SKM-1 treated with dmso at 0.1 percent for 144 hours (cell line): ENCODE data around the gene OIT3.
"Not testable (repeated sequence)": the region's sequence is repeated elsewhere in the genome, so short reads cannot be mapped to it uniquely, and the experiment has no call there.

Experiments used
- DNase-seq: peaks from one replicate; lab custom pipeline; 2025; ENCODE audit not compliant: unreplicated experiment; lab: John Stamatoyannopoulos, UW

OIT3 gene

GRCh38 chr10:72899545-72899944 lies 6.0 kb downstream of the OIT3 start:
- no peak for DNase-seq

DNA sequence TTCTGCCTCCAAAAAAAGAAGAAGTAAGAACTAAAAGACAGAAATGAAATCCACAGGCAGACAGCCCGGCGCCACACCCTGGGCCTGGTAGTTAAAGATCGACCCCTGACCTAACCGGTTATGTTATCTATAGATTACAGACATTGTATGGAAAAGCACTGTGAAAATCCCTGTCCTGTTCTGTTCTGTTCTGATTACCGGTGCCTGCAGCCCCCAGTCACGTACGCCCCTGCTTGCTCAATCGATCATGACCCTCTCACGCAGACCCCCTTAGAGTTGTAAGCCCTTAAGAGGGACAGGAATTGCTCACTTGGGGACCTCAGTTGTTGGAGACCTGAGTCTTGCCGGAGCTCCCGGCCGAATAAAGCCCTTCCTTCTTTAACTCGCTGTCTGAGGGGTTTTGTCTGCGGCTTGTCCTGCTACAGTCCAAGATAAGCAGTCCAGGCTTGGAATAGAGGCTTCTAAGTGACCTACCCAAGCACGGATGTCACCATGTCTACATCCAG lies 10.5 kb downstream of the OIT3 start:
- DNase-seq: not testable (repeated sequence)

DNA sequence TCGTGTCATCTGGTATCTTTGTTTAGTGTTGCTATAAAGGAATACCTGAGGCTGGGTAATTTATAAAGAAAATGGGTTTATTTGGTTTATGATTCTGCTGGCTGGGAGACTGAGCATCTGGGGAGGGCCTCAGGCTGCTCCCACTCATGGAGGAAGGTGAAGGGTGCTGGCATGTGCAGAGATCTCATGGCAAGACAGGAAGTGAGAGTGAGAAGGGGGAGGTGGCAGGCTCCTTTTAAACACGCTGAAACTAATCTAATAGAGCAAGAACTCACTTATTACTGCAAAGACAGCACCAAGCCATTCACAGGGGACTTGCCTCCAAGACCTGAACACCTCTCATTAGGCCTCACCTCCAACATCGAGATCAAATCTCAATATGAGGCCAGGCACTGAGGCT lies 11.3 kb downstream of the OIT3 start:
- no peak for DNase-seq

GRCh38 chr10:72906446-72906845 lies 12.9 kb downstream of the OIT3 start:
- no peak for DNase-seq

GRCh38 chr10:72910705-72911104 lies 17.2 kb downstream of the OIT3 start:
- DNase-seq: no peak

- DNase-seq: no peak
Measured at GRCh38 chr10:72911758-72912157, 18.2 kb downstream of the OIT3 start.

DNA sequence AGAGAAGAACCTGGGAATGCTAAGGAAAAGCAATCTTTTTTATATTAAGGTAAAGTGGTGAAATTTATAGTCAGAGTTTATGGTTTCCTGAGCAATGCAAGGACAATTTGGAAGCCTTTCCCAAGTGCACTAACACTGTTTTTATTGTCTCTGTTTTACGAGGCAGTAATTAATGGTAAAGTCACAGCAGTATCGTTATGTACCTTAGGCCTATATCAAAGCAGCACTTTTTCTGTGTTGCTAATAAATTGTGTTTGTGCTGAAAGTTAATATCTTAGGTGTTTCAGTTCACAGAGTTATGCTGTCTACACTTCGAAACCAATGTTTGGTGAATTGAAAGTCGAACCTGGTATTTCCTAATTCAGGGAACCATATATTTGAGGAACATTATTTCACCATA lies 19.2 kb downstream of the OIT3 start:
- no peak for DNase-seq

- DNase-seq: no peak
Measured at GRCh38 chr10:72913287-72913686, 19.7 kb downstream of the OIT3 start.

- DNase-seq: not testable (repeated sequence)
Measured at GRCh38 chr10:72917201-72917600, 23.7 kb downstream of the OIT3 start.

DNA sequence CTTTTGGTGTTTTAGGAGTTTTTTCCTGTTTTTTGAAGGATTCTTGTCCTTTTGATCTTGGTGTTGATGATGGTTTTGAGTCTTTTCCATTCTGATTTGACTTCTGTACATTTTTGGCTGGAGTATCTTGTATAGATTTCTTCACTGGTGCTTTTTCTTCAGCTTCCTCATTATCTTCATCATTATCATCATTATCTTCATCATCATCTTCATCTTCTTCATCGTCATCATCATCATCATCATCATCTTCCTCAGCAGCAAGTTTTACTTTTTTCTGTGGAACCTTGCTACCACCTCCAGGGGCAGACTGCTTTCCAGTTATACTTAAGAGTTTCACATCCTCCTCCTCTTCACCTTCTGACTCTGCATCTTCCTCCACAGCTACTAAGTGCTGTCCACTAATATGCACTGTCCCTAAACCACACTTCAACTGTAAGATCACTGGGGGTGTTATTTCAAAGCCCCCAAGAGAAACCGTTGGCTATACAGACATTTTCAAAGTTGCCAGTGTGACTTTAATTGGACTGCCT lies 24.3 kb downstream of the OIT3 start:
- DNase-seq: not testable (repeated sequence)

GRCh38 chr10:72918352-72918751 lies 24.8 kb downstream of the OIT3 start:
- DNase-seq: no peak

GRCh38 chr10:72921147-72921683 lies 27.7 kb downstream of the OIT3 start:
- not testable (repeated sequence) for DNase-seq

GRCh38 chr10:72924351-72924750 lies 30.8 kb downstream of the OIT3 start:
- no peak for DNase-seq

DNA sequence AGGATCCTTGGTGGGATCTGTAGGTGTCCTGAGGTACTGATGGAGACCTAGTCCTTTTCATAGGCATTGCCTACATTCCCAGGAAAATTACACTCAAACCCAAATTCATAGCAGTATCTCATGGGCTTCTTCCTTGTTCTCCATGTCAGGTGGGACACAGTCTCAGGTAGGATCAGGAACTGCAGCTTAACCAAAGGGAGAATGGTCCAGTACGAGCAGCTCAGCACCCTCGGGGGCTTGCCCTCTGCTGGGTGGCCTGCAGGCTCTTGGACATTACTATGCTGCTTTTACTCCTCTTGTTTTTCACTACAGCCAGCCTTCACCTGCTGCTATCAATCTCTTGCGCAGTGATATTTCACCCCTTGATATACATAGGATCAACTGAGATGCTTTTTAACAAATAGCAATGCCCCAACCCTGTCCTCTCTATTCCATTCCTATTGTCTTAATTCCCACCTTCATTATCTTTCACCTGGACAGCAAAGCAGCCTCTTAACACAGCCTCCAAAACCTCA lies 32.5 kb downstream of the OIT3 start:
- DNase-seq: no peak

- DNase-seq: no peak
Measured at GRCh38 chr10:72927485-72927884, 33.9 kb downstream of the OIT3 start.

DNA sequence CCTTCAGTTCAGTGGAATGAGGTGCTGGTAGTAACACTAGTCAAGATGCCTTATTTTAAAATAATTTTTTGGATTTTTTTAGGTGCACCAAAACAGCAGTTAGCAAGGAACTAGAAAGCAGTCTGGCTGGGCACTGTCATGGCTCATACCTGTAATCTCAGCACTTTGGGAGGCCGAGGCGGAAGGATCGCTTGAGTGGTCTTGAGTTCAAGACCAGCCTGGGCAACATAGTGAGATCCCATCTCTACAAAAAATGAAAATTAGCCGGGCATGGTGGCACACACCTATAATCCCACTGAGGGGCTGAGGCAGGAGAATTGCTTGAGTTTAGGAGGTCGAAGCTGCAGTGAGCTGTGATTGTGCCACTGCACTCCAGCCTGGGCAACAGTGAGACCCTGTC lies 35.3 kb downstream of the OIT3 start:
- DNase-seq: no peak

- DNase-seq: no peak
Measured at GRCh38 chr10:72930276-72930675, 36.7 kb downstream of the OIT3 start.

- no peak for DNase-seq
Measured at GRCh38 chr10:72932259-72933015, 38.9 kb downstream of the OIT3 start.

DNA sequence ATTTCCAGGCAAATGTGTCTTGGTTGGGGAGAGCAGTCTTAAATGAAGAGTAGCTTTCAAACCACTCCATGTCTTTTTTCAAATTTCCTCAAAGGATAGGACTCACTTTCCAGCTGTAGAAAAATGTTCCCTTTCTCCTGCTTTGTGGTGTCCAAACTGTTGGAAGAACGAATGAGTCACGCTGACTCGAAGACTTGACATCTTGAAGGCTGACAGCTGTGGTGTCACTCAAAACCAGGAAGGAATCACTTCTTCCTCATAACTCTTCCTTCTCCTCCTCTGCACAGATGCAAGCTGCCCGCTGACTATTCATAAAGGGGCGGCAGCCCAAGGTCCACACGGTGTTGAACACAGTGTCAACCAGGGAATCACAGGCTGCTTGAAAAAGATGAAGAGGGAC lies 41.8 kb downstream of the OIT3 start:
- DNase-seq: no peak

GRCh38 chr10:72943498-72944234 lies 50.1 kb downstream of the OIT3 start:
- no peak for DNase-seq

DNA sequence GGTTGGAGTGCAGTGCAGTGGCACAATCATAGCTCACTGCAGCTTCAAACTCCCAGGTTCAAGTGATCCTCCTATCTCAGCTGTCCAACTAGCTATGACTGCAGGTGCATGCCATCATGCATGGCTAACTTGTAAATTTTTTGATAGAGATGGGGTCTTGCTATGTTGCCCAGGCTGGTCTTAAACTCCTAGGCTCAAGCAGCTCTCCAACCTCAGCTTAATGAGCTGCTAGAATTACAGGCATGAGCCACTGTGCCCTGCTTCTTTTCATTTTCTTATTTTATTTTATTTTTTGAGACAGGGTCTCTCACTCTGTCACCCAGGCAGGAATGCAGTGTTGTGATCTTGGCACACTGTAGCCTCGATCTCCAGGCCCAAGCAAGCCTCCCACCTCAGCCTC lies 53.4 kb downstream of the OIT3 start:
- DNase-seq: no peak

DNA sequence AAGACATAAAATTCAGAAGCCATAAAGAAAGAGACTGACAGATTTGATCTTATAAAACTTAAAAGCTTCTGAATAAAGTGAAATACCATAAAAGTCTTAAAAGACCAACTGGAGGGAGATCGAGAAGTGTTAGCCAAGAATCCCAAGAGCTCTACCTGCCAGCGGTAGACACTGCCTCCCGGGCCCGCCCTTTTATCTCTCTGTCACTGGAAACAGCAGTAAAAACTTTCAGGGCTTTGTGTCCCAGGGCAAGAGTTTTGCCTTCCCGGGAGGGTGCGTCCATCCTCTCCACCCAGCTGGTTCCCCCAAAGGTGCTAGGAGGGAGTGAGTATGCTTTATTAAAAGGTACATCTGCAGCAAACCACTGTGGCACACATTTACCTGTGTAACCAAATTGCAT lies 55.2 kb downstream of the OIT3 start:
- no peak for DNase-seq
